ENCODE results near the gene ALLC. TPM values are rescaled to one million over a fixed set of nuclear protein-coding genes. Genes with fewer than 3 reads are reported as not detected.
A peak's percentile ranks its signal among the peaks of the same experiment; 100 is the strongest.
"Not testable (repeated sequence)": the region's sequence is repeated elsewhere in the genome, so short reads cannot be mapped to it uniquely, and the experiment has no call there.

Gene ALLC
- total RNA-seq, 2 experiments from 2014 or later: not detected

DNA sequence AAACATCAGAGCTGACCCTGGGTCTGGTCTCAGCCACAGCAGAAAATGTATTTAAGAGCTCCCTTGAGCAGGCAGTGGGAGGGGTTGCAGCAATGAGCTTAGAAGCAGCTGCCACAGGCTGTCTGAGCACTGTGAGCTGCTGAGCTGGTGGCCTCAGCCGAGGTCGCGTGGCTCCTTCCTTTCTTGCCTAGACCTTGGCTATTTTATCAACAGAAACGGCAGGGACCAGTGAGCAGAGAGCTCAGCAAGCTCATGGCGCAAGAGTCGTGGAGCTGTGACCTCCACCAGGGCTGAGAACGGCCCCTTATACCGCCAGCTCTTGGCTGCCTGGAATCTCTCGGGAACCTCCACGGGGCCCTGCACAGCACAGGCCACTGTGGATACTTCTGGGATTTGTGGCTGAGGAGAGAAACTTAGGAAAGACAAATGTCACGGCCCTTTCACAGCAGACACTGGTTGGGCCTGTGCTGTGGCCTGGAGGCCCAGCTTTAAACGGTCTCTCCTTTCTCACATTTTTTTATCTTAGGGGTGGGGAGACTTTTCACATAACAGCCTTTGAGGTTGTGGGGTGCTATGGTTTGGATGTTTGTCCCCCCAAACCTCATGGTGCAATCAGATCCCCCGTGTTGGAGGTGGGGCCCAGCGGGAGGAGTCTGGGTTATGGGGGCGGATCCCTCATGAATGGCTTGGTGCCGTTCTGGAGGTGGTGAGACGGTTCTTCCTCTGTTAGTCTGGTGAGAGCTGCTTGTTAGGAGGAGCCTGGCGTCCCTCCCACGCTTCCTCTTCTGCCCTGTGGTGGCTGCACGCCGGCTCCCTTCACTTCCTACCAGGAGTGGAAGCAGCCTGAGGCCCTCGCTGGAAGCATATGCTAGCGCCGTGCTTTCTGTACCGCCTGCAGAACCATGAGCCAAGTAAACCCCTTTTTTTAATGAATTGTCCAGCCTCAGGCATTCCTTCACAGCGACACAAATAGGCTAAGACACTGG is 1.7 kb downstream of the ALLC start:
- ATAC-seq: peak; percentile 56

DNA sequence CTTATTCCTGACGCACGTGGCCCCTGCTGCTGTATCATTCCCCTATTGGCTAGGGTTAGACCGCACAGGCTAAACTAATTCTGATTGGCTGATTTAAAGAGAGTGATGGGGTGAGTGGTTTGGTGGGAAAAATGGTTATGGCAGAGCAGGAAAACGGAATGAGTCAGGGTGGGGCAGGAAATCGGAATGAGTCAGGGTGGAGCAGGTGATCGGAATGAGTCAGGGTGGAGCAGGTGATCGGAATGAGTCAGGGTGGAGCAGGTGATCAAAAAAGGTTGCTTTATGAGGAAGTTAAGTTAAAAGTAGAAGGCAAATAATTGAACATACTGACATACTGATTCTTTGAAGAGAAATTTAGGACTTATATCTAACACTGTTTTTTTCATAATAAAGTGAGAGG is 2.6 kb downstream of the ALLC start:
- POLR2A ChIA-PET; H3K4me1 Mint-ChIP-seq (ENCODE audit: low read depth); DNase-seq; H3K27me3 Mint-ChIP-seq; intact Hi-C loops (cut with micrococcal nuclease); H3K9me3 Mint-ChIP-seq; H3K4me3 Mint-ChIP-seq; H3K27ac Mint-ChIP-seq; H3K36me3 Mint-ChIP-seq (ENCODE audit: low read depth); ATAC-seq: not testable (repeated sequence)
- CTCF ChIA-PET: interaction anchor here (1.3 kb wide), 1 partner anchor 9 kb away, joined by 6 read pairs; no protein-coding TSS in a partner anchor

More for the DNA sequence above, 1.7 kb downstream of the ALLC start:
- Mint-ChIP-seq H3K27ac (no peak overlapping the region), H3K4me3 (no peak overlapping the region), H3K36me3 (ENCODE audit: low read depth) (no peaks in the 10 kb centered on the region), H3K4me1 (ENCODE audit: low read depth) (peaks cover 4% of the 10 kb centered on the region), H3K9me3 (no peaks in the 10 kb centered on the region), H3K27me3 (no peaks in the 10 kb centered on the region)
- ChIA-PET POLR2A (no interaction called here), CTCF (no interaction called here)
- DNase-seq: peak; percentile 17
- intact Hi-C loops (cut with micrococcal nuclease): loop anchor here (10.0 kb wide), 1 partner anchor 235 kb away; no protein-coding TSS in a partner anchor
- TF ChIP-seq, protein P1, sequence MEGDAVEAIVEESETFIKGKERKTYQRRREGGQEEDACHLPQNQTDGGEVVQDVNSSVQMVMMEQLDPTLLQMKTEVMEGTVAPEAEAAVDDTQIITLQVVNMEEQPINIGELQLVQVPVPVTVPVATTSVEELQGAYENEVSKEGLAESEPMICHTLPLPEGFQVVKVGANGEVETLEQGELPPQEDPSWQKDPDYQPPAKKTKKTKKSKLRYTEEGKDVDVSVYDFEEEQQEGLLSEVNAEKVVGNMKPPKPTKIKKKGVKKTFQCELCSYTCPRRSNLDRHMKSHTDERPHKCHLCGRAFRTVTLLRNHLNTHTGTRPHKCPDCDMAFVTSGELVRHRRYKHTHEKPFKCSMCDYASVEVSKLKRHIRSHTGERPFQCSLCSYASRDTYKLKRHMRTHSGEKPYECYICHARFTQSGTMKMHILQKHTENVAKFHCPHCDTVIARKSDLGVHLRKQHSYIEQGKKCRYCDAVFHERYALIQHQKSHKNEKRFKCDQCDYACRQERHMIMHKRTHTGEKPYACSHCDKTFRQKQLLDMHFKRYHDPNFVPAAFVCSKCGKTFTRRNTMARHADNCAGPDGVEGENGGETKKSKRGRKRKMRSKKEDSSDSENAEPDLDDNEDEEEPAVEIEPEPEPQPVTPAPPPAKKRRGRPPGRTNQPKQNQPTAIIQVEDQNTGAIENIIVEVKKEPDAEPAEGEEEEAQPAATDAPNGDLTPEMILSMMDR (IDR thresholded peaks at IDR 0.05): no peak

DNA sequence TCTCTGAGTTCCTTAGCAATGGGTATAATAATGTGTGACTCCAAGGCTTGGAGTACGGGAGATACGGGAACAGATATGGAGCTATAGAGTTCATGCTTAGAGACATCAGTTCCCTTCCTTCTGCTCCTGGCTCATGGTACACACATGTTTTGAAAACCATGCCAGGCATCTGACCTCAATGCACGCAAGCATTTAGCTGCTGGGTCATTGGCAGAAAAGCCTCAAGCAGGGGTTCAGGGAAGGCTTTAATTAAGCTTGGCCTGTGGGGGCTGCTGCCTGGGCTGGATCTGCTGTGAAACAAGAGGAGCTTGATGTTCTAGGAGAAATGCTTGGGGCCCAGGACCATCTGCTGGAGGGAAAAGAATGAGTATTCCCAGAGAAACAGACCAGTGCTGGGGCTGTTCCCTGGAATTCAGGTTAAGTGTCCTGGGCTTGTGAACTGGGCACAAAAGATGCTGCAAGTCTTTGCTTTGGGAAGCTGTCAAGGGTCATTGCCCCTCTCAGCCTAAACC is 3.2 kb downstream of the ALLC start:
- Mint-ChIP-seq H3K4me3 (no peak overlapping the region), H3K4me1 (ENCODE audit: low read depth) (peaks cover 4% of the 10 kb centered on the region), H3K9me3 (no peaks in the 10 kb centered on the region), H3K36me3 (ENCODE audit: low read depth) (no peaks in the 10 kb centered on the region), H3K27ac (no peak overlapping the region), H3K27me3 (no peaks in the 10 kb centered on the region)
- ATAC-seq (no peak), DNase-seq (no peak)
- ChIA-PET CTCF (interaction anchor here (1.2 to 1.3 kb wide), 2 partner anchors 10 to 13 kb away, joined by 4 to 6 read pairs; no protein-coding TSS in a partner anchor), POLR2A (no interaction called here)
- TF ChIP-seq, protein P1 (IDR thresholded peaks at IDR 0.05): no peak
- intact Hi-C loops (cut with micrococcal nuclease): no loop called here

DNA sequence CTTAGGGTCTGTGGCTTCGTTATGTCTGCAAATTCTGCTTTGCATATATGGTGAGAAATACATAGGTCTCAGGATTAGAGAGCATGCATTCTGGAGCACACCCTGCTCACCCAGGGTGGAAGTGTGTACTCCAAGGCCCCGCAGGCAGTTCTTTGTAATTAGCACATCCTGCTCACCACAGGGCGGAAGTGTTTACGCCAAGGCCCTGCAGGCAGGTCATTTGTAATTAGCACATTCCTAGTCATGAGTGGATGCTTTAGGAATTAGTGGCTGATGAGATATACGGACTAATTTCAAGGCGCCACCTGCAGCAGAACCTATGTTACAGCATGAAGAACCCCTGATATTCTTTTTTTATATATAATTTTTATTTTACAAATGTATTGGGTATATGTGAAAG is 4.2 kb downstream of the ALLC start:
- Mint-ChIP-seq H3K4me1 (ENCODE audit: low read depth) (peaks cover 4% of the 10 kb centered on the region), H3K4me3 (no peak overlapping the region), H3K9me3 (no peaks in the 10 kb centered on the region), H3K27me3 (no peaks in the 10 kb centered on the region), H3K36me3 (ENCODE audit: low read depth) (no peaks in the 10 kb centered on the region), H3K27ac (no peak overlapping the region)
- TF ChIP-seq, protein P1 (IDR thresholded peaks at IDR 0.05): no peak
- ChIA-PET POLR2A (interaction anchor here (1.3 kb wide), 1 partner anchor 10 kb away, joined by 3 read pairs; no protein-coding TSS in a partner anchor), CTCF (interaction anchor here (1.2 kb wide), 1 partner anchor 12 kb away, joined by 4 read pairs; no protein-coding TSS in a partner anchor)
- DNase-seq: no peak
- intact Hi-C loops (cut with micrococcal nuclease): no loop called here
- no peak for ATAC-seq

DNA sequence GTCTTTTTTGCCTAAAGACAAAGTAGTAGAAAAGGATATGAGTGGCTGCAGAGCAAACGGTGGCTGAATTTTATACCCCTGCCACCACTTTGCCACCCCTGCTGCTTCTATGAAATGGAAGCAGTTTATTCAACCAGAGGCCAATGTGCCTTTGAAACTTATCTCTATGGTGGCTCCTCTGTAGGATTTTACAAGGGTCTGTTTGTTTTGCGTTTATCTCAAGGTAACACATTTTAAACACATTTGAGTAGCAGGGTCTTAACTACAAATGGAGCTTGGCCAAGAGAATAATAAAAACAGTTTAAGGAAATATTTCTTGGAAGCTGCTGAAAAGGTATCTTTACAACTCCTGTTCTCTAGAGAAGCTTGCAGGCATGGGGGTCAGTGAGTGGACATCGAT is 6.1 kb downstream of the ALLC start:
- H3K9me3 Mint-ChIP-seq: no peaks in the 10 kb centered on the region
- no peaks in the 10 kb centered on the region for H3K36me3 Mint-ChIP-seq (ENCODE audit: low read depth)
- TF ChIP-seq, protein P1 (IDR thresholded peaks at IDR 0.05): no peak
- intact Hi-C loops (cut with micrococcal nuclease): no loop called here
- H3K4me3 Mint-ChIP-seq: no peak overlapping the region
- ATAC-seq (no peak), DNase-seq (no peak)
- ChIA-PET POLR2A (no interaction called here), CTCF (no interaction called here)
- peaks cover 4% of the 10 kb centered on the region for H3K4me1 Mint-ChIP-seq (ENCODE audit: low read depth)
- no peak overlapping the region for H3K27ac Mint-ChIP-seq
- H3K27me3 Mint-ChIP-seq: no peaks in the 10 kb centered on the region
